Endothelial cell of umbilical vein (primary cell): ENCODE results near the gene TMTC1.

Experiments used
- CTCF ChIP-seq, 2 donors: IDR thresholded peaks; 1 replicate in 1 of 2; 2 replicates in 1 of 2; pipeline ENCODE4 v1.5.1; 2011; ENCODE audit warnings: low read length in 2 of 2, mild to moderate bottlenecking in 2 of 2, moderate library complexity in 2 of 2, control low read depth in 1 of 2, inconsistent platforms in 1 of 2, low read depth in 1 of 2; ENCODE audit not compliant: insufficient read depth in 1 of 2; ENCODE audit errors: extremely low read depth in 1 of 2
- EZH2 ChIP-seq: IDR thresholded peaks from 2 replicates; pipeline ENCODE4 v1.6.1; 2012; ENCODE audit warnings: borderline replicate concordance, low read depth, mild to moderate bottlenecking, moderate library complexity, low read length, inconsistent platforms; ENCODE audit not compliant: severe bottlenecking
- FOS ChIP-seq: IDR thresholded peaks from 2 replicates; pipeline ENCODE4 v1.6.1; 2011; ENCODE audit warnings: mild to moderate bottlenecking, low read length, moderate library complexity, borderline replicate concordance; ENCODE audit not compliant: insufficient read depth
- JUN ChIP-seq: IDR thresholded peaks from 2 replicates; pipeline ENCODE4 v1.6.1; 2011; ENCODE audit warnings: borderline replicate concordance, low read depth; ENCODE audit not compliant: insufficient read length, insufficient read depth
- MYC ChIP-seq: IDR thresholded peaks from one replicate; pipeline ENCODE4 v1.6.1; 2011; ENCODE audit warnings: mild to moderate bottlenecking, low read depth, low read length
- POLR2A ChIP-seq: IDR thresholded peaks from 2 replicates; pipeline ENCODE4 v1.6.1; 2012; ENCODE audit warnings: low read depth, mild to moderate bottlenecking, control low read depth, low read length
- POLR2AphosphoS5 ChIP-seq: IDR thresholded peaks from 2 replicates; pipeline ENCODE4 v1.6.1; 2012; ENCODE audit warnings: low read depth, mild to moderate bottlenecking, control low read depth, low read length, moderate library complexity; ENCODE audit not compliant: insufficient read depth

GRCh38 chr12:29710104-29710503 lies 73.6 kb downstream of the TMTC1 start:
- no peak for TF ChIP-seq CTCF (IDR thresholded peaks at IDR 0.05; ENCODE audit: extremely low read depth in 1 of 2, insufficient read depth in 1 of 2, low read depth in 1 of 2, low read length in 2 of 2)
- no peak for TF ChIP-seq MYC
- TF ChIP-seq POLR2A = no peak
- TF ChIP-seq EZH2 = no peak
- no peak for TF ChIP-seq FOS
- TF ChIP-seq POLR2AphosphoS5 = no peak
- TF ChIP-seq JUN = no peak
